Natural killer cell (primary cell): ENCODE results near the gene PABPN1L. TPM values are rescaled to one million over a fixed set of nuclear protein-coding genes. Genes with fewer than 3 reads are reported as not detected.

Experiments
- ATAC-seq, 3 donors: fragments of 150-1000 bp in 2 of 3; fragments of 200-7000 bp in 1 of 3; cut with Tn5 transposase; 1 replicate in 1 of 3; 2 replicates in 2 of 3; pipeline ENCODE4 v1.10.0; 2021; ENCODE audit warnings: mild to moderate bottlenecking in 2 of 3, moderate library complexity in 2 of 3
- DNase-seq, 2 donors: peaks; one replicate each; pipeline versions ENCODE4 v3.0.0 to v3.0.0-alpha.2; 2013 to 2021; ENCODE audit warnings: mixed read lengths in 1 of 2
- H3K27ac ChIP-seq: one replicate; pipeline ENCODE4 v1.5.1; 2013; ENCODE audit warnings: mild to moderate bottlenecking, low read length
- H3K27me3 ChIP-seq: one replicate; pipeline ENCODE4 v1.6.1; 2013; ENCODE audit warnings: low read length; ENCODE audit not compliant: control insufficient read depth, insufficient read depth
- H3K36me3 ChIP-seq: one replicate; pipeline ENCODE4 v1.6.1; 2013; ENCODE audit warnings: low read length; ENCODE audit not compliant: control insufficient read depth, insufficient read depth
- H3K4me1 ChIP-seq: one replicate; pipeline ENCODE4 v1.6.1; 2013; ENCODE audit warnings: low read length; ENCODE audit not compliant: control insufficient read depth, insufficient read depth
- H3K4me3 ChIP-seq: one replicate; pipeline ENCODE4 v1.5.1; 2013; ENCODE audit warnings: low read length
- H3K9me3 ChIP-seq: one replicate; pipeline ENCODE4 v1.6.1; 2013; ENCODE audit warnings: low read length; ENCODE audit not compliant: control insufficient read depth, insufficient read depth
- H3K27ac Mint-ChIP-seq, 2 donors: one replicate each; pipeline ENCODE4 v1.8.0; 2022; ENCODE audit warnings: mild to moderate bottlenecking in 2 of 2, mixed read lengths in 2 of 2, moderate library complexity in 1 of 2
- H3K27me3 Mint-ChIP-seq, 2 donors: one replicate each; pipeline ENCODE4 v1.8.0; 2022; ENCODE audit warnings: low read depth in 2 of 2, mixed read lengths in 2 of 2
- H3K36me3 Mint-ChIP-seq: one replicate; pipeline ENCODE4 v1.8.0; 2022; ENCODE audit warnings: mixed read lengths
- H3K4me1 Mint-ChIP-seq, 2 donors: one replicate each; pipeline ENCODE4 v1.8.0; 2022; ENCODE audit warnings: mixed read lengths in 2 of 2
- H3K4me3 Mint-ChIP-seq: one replicate; pipeline ENCODE4 v1.8.0; 2022; ENCODE audit warnings: mild to moderate bottlenecking, moderate library complexity, mixed read lengths
- H3K9me3 Mint-ChIP-seq, 2 donors: one replicate each; pipeline ENCODE4 v1.8.0; 2022; ENCODE audit warnings: mixed read lengths in 2 of 2
- WGBS: methylation state at CpG from one replicate; pipeline ENCODE4 v1.1.7; 2013; ENCODE audit warnings: missing lambda C conversion rate; ENCODE audit not compliant: insufficient coverage; 5-methylcytosine and 5-hydroxymethylcytosine counted together
- intact Hi-C: fragments of 100-400 bp; cut with micrococcal nuclease; formaldehyde crosslinking; loops from one replicate; pipeline ENCODE4 v1.14.2; 2022
- total RNA-seq, 4 donors: library from RNA; stranded (reverse); fragments of 120-200 nt in 1 of 4; gene quantifications; one replicate each; pipeline versions ENCODE4 v1.2.3 to v1.2.4, GENCODE V29; 2013 to 2022
- TF ChIP-seq, protein P1 (sequence below): fragments of 200-600 bp; IDR thresholded peaks from one replicate; pipeline ENCODE4 v1.8.0; 2022; ENCODE audit warnings: antibody characterized with exemption

Gene PABPN1L
- total RNA-seq, 3 donors from 2014 or later (not counting 1 experiment from before 2014, with no cell fraction given), result 0.43 TPM; not detected in 2

DNA sequence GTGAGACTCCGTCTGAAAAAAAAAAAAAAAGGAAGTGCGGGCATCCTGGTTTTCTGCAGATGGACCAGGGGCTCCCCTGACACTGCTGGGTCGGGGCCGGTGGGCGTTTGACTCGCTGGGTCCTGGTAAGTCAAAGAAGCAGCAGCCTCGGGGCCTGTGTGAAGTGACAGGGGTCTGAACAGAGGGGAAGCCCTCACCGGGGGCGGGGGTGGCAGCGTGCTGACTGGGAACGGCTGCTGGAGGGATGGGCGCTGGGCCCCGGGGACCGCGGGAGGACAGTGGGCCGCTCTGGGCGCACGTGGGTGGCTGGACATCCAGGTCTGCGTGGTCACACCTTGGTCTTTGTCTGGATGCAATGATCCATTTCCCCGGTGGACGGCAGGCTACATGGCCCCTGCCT, 17.9 kb downstream of the PABPN1L start:
- peaks cover 7 to 9% of the 10 kb centered on the region in 2 donors for H3K4me1 Mint-ChIP-seq
- no peaks in the 10 kb centered on the region for H3K27me3 Mint-ChIP-seq
- Histone ChIP-seq H3K4me1 (peaks cover 4% of the 10 kb centered on the region), H3K36me3 (peaks cover 11% of the 10 kb centered on the region), H3K9me3 (no peaks in the 10 kb centered on the region), H3K27me3 (no peaks in the 10 kb centered on the region), H3K27ac (no peak overlapping the region), H3K4me3 (no peak overlapping the region)
- 93% methylated on average over 21 of the region's 21 CpGs for WGBS
- no peaks in the 10 kb centered on the region for H3K9me3 Mint-ChIP-seq
- no peaks in the 10 kb centered on the region for H3K36me3 Mint-ChIP-seq
- intact Hi-C loops, result no loop called here
- TF ChIP-seq, protein P1, sequence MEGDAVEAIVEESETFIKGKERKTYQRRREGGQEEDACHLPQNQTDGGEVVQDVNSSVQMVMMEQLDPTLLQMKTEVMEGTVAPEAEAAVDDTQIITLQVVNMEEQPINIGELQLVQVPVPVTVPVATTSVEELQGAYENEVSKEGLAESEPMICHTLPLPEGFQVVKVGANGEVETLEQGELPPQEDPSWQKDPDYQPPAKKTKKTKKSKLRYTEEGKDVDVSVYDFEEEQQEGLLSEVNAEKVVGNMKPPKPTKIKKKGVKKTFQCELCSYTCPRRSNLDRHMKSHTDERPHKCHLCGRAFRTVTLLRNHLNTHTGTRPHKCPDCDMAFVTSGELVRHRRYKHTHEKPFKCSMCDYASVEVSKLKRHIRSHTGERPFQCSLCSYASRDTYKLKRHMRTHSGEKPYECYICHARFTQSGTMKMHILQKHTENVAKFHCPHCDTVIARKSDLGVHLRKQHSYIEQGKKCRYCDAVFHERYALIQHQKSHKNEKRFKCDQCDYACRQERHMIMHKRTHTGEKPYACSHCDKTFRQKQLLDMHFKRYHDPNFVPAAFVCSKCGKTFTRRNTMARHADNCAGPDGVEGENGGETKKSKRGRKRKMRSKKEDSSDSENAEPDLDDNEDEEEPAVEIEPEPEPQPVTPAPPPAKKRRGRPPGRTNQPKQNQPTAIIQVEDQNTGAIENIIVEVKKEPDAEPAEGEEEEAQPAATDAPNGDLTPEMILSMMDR, result no peak
- DNase-seq (no peak), ATAC-seq (no peak)
- no peak overlapping the region for H3K4me3 Mint-ChIP-seq
- no peak overlapping the region for H3K27ac Mint-ChIP-seq

DNA sequence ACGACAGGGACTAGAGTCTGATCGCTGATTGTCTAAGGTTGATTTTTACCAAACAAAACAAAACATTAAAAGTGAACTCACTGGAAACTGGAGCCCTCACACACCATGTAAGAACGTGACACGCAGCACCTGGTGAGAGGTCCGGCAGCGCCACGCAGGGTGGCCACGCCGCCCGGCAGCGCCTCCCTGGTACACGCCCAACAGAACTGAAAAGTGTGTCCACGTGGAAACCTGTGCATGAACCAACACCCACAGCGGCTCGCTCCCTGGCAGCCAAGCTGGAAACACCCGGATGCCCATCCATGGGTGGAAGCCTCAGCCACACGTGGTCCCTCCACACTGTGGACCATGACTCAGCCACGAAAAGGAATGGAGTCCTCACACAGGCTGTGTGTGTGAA, 18.8 kb downstream of the PABPN1L start:
- Histone ChIP-seq H3K27me3 (no peaks in the 10 kb centered on the region), H3K4me1 (no peaks in the 10 kb centered on the region), H3K27ac (no peak overlapping the region), H3K36me3 (peaks cover 11% of the 10 kb centered on the region), H3K4me3 (no peak overlapping the region), H3K9me3 (no peaks in the 10 kb centered on the region)
- H3K27ac Mint-ChIP-seq, result no peak overlapping the region
- no peaks in the 10 kb centered on the region for H3K9me3 Mint-ChIP-seq
- intact Hi-C loops, result no loop called here
- no peaks in the 10 kb centered on the region for H3K36me3 Mint-ChIP-seq
- H3K4me3 Mint-ChIP-seq, result no peak overlapping the region
- TF ChIP-seq, protein P1, result no peak
- DNase-seq, result no peak
- ATAC-seq, result no peak
- 96% methylated on average over 18 of the region's 18 CpGs for WGBS
- peaks cover 7 to 8% of the 10 kb centered on the region in 2 donors for H3K4me1 Mint-ChIP-seq
- no peaks in the 10 kb centered on the region for H3K27me3 Mint-ChIP-seq

DNA sequence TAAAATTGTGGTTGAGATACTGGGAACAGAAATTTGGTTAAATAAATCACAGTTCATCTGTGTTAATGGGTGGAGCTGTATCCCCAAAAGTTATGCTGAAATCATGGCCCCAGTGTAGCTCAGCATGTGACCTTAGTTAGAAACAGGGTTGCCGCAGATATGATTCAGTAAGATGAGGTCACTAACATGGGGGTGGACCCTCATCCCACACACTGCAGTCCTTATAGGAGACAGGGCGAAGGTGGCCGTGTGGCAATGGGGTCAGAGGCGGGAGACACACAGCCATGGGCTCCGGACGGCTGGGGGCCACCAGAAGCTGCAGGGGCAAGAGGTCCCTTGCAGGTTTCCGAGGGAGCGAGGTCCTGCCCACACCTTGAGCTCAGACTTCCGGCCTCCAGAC, 20.4 kb downstream of the PABPN1L start:
- H3K4me1 ChIP-seq, result no peaks in the 10 kb centered on the region
- H3K4me3 ChIP-seq, result no peak overlapping the region
- H3K9me3 ChIP-seq, result no peaks in the 10 kb centered on the region
- Mint-ChIP-seq H3K27me3 (no peaks in the 10 kb centered on the region), H3K4me1 (no peaks in the 10 kb centered on the region), H3K4me3 (no peak overlapping the region), H3K36me3 (no peaks in the 10 kb centered on the region), H3K27ac (no peak overlapping the region), H3K9me3 (no peaks in the 10 kb centered on the region)
- intact Hi-C loops, result no loop called here
- H3K27ac ChIP-seq, result no peak overlapping the region
- TF ChIP-seq, protein P1, result no peak
- no peak for DNase-seq
- ATAC-seq, result no peak
- no peaks in the 10 kb centered on the region for H3K27me3 ChIP-seq
- H3K36me3 ChIP-seq, result peaks cover 8% of the 10 kb centered on the region
- WGBS, result 95% methylated on average over 9 of the region's 9 CpGs

DNA sequence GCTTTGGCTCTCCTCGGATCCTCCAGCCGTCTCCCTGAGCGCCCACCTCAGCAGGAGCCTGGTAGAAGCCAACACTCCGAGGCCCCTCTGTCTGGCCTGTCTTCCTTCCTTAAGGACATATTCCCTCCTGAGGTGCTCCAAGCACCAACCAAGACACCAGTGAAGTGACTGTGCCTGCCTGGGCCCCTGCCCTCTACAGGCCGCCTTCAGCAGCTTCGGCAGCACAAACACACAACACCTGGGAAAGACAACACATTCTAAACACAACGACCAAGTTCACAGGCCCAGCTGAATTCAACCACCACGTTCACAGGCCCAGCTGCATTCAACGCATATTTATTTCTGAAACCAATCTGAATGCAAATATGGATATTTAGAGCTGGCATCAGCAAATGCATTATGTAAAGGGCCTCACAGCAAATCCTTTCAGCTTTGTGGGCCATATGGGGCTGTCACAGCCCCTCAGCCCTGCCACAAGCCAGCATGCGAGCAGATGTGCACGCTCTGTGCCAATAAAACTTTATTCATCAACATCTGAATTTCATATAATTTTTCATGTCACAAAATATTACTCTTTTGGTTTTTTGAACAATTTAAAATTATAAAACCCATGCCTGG, 21.9 kb downstream of the PABPN1L start:
- Mint-ChIP-seq H3K27ac (no peak overlapping the region), H3K4me3 (no peak overlapping the region), H3K27me3 (no peaks in the 10 kb centered on the region), H3K9me3 (no peaks in the 10 kb centered on the region), H3K4me1 (no peaks in the 10 kb centered on the region), H3K36me3 (no peaks in the 10 kb centered on the region)
- intact Hi-C loops, result no loop called here
- H3K27me3 ChIP-seq, result no peaks in the 10 kb centered on the region
- H3K27ac ChIP-seq, result no peak overlapping the region
- H3K4me1 ChIP-seq, result no peaks in the 10 kb centered on the region
- DNase-seq (no peak), ATAC-seq (no peak)
- H3K4me3 ChIP-seq, result no peak overlapping the region
- H3K36me3 ChIP-seq, result peaks cover 11% of the 10 kb centered on the region
- H3K9me3 ChIP-seq, result no peaks in the 10 kb centered on the region
- 90% methylated on average over 11 of the region's 11 CpGs for WGBS
- TF ChIP-seq, protein P1, result no peak
